Endodermal cell (in vitro differentiated cells): ENCODE data around the gene DNAAF1. TPM values are rescaled to one million over a fixed set of nuclear protein-coding genes. Genes with fewer than 3 reads are reported as not detected.

Experiments used
- DNase-seq: peaks from one replicate; pipeline ENCODE4 v3.0.0-alpha.2; 2017
- H3K27ac ChIP-seq: 2 replicates; pipeline ENCODE4 v1.5.1; 2013; ENCODE audit warnings: mild to moderate bottlenecking, low read depth, low read length, moderate library complexity
- H3K27me3 ChIP-seq: 2 replicates; pipeline ENCODE4 v1.6.1; 2013; ENCODE audit warnings: mild to moderate bottlenecking, low read length, moderate library complexity; ENCODE audit not compliant: insufficient read depth, control insufficient read depth, poor library complexity, severe bottlenecking
- H3K36me3 ChIP-seq: 2 replicates; pipeline ENCODE4 v1.7.0; 2013; ENCODE audit warnings: mild to moderate bottlenecking, low read length, moderate library complexity; ENCODE audit not compliant: control insufficient read depth, insufficient read depth
- H3K4me1 ChIP-seq: one replicate; pipeline ENCODE4 v1.7.0; 2013; ENCODE audit warnings: low read length; ENCODE audit not compliant: control insufficient read depth, insufficient read depth
- H3K4me3 ChIP-seq: 2 replicates; pipeline ENCODE4 v1.5.1; 2013; ENCODE audit warnings: mild to moderate bottlenecking, low read length, moderate library complexity
- H3K9ac ChIP-seq: 2 replicates; pipeline ENCODE4 v1.6.1; 2013; ENCODE audit warnings: mild to moderate bottlenecking, low read length, moderate library complexity; ENCODE audit not compliant: poor library complexity, severe bottlenecking; ENCODE audit errors: extremely low read depth
- H3K9me3 ChIP-seq: 2 replicates; pipeline ENCODE4 v1.6.1; 2013; ENCODE audit warnings: mild to moderate bottlenecking, low read length, moderate library complexity; ENCODE audit not compliant: control insufficient read depth
- H3K27ac Mint-ChIP-seq: 2 replicates; pipeline ENCODE4 v1.8.0; 2020; ENCODE audit warnings: mixed read lengths
- H3K27me3 Mint-ChIP-seq: 2 replicates; pipeline ENCODE4 v1.8.0; 2021; ENCODE audit warnings: mild to moderate bottlenecking, mixed read lengths; ENCODE audit not compliant: insufficient read depth
- H3K36me3 Mint-ChIP-seq: 2 replicates; pipeline ENCODE4 v1.8.0; 2020; ENCODE audit warnings: low read depth, mixed read lengths
- H3K4me1 Mint-ChIP-seq: 2 replicates; pipeline ENCODE4 v1.8.0; 2020; ENCODE audit warnings: mixed read lengths
- H3K4me3 Mint-ChIP-seq: 2 replicates; pipeline ENCODE4 v1.8.0; 2020; ENCODE audit warnings: mild to moderate bottlenecking, moderate library complexity, mixed read lengths
- H3K9me3 Mint-ChIP-seq: 2 replicates; pipeline ENCODE4 v1.8.0; 2020; ENCODE audit warnings: mild to moderate bottlenecking, mixed read lengths
- WGBS, 2 experiments: methylation state at CpG; one replicate each; pipeline versions ENCODE4 v1.1.5 to v1.1.7; 2013; ENCODE audit warnings: missing lambda C conversion rate in 2 of 2, mixed read lengths in 1 of 2; ENCODE audit not compliant: insufficient coverage in 1 of 2, insufficient read length in 1 of 2; 5-methylcytosine and 5-hydroxymethylcytosine counted together
- total RNA-seq, 2 donors: library from RNA; stranded (reverse); fragmentation: NEBNext Ultra II Directional in 1 of 2; extraction: Animal tissue kit (Norgen Biotek cat#: 25700) in 1 of 2; gene quantifications; 2 replicates in 1 of 2; 3 replicates in 1 of 2; pipeline ENCODE4 v1.2.1, GENCODE V29; 2021
- TF ChIP-seq, protein P1 (sequence below): fragments of 200-600 bp; sonication (generic); conservative IDR thresholded peaks from 2 replicates; pipeline ENCODE4 v1.5.0; 2021; ENCODE audit warnings: antibody characterized with exemption, mild to moderate bottlenecking

The DNAAF1 gene
- total RNA-seq, 2 donors from 2014 or later = 0.59 to 0.66 TPM

DNA sequence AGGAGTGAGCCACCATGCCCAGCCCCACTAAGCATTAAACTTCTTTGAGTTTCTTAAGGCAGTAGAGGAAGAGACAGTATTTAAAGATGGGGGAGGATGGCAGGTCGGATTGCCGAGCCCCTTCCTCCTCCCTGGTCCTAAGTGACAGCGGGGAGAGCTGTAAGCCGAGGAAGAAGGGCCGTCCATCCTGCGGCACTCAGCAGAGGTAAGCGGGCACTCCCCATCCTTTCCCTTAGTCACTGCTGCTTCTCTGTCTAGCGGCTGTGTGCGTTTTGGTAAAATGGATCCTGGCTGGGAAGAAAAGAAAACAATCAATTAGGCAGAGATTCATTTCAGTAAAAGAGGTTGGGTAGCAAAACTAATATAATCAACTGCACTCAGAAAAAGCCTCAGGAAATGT, 13.9 kb downstream of the DNAAF1 start:
- no peaks in the 10 kb centered on the region for H3K4me1 Mint-ChIP-seq
- Histone ChIP-seq H3K4me1 (no peaks in the 10 kb centered on the region), H3K27ac (no peak overlapping the region), H3K9ac (no peak overlapping the region), H3K36me3 (no peaks in the 10 kb centered on the region), H3K4me3 (no peak overlapping the region), H3K27me3 (peaks cover under 1% of the 10 kb centered on the region), H3K9me3 (no peaks in the 10 kb centered on the region)
- no peak overlapping the region for H3K4me3 Mint-ChIP-seq
- peaks cover 2% of the 10 kb centered on the region for H3K27me3 Mint-ChIP-seq
- 57 to 87% methylated on average over 5 to 6 of the region's 9 CpGs for WGBS, 2 experiments
- H3K27ac Mint-ChIP-seq = peak overlapping the region; percentile 28
- peak; percentile 33 for DNase-seq
- H3K36me3 Mint-ChIP-seq = no peaks in the 10 kb centered on the region
- no peaks in the 10 kb centered on the region for H3K9me3 Mint-ChIP-seq
- TF ChIP-seq, protein P1, sequence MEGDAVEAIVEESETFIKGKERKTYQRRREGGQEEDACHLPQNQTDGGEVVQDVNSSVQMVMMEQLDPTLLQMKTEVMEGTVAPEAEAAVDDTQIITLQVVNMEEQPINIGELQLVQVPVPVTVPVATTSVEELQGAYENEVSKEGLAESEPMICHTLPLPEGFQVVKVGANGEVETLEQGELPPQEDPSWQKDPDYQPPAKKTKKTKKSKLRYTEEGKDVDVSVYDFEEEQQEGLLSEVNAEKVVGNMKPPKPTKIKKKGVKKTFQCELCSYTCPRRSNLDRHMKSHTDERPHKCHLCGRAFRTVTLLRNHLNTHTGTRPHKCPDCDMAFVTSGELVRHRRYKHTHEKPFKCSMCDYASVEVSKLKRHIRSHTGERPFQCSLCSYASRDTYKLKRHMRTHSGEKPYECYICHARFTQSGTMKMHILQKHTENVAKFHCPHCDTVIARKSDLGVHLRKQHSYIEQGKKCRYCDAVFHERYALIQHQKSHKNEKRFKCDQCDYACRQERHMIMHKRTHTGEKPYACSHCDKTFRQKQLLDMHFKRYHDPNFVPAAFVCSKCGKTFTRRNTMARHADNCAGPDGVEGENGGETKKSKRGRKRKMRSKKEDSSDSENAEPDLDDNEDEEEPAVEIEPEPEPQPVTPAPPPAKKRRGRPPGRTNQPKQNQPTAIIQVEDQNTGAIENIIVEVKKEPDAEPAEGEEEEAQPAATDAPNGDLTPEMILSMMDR = no peak

DNA sequence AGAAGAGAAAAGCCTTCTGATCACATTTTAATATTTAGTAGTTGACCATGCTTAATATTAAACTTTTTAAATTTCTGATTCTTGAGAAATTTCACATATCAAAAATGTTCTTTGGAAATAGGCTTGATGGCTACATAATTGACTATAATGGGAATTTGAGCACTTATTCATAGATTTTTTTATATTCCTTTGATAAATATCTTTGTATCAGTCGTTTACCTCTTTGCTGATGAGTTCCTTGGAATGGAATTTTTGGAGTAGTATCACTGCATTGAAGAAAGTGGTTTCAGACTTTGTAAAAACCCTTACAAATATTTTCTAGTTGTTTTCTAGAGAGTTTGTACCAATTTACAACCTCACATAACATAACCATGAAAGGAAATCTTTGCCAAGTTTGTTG, 14.7 kb downstream of the DNAAF1 start:
- no peak for DNase-seq
- Histone ChIP-seq H3K27ac (no peak overlapping the region), H3K4me3 (no peak overlapping the region), H3K9ac (no peak overlapping the region), H3K36me3 (no peaks in the 10 kb centered on the region), H3K9me3 (no peaks in the 10 kb centered on the region), H3K4me1 (no peaks in the 10 kb centered on the region), H3K27me3 (peaks cover 8% of the 10 kb centered on the region)
- H3K27ac Mint-ChIP-seq = no peak overlapping the region
- TF ChIP-seq, protein P1 = no peak
- H3K4me3 Mint-ChIP-seq = no peak overlapping the region
- peaks cover 5% of the 10 kb centered on the region for H3K27me3 Mint-ChIP-seq
- H3K4me1 Mint-ChIP-seq = no peaks in the 10 kb centered on the region
- H3K9me3 Mint-ChIP-seq = no peaks in the 10 kb centered on the region
- WGBS, 2 experiments = no CpG with 5 or more reads among the region's 1 CpG
- H3K36me3 Mint-ChIP-seq = no peaks in the 10 kb centered on the region

DNA sequence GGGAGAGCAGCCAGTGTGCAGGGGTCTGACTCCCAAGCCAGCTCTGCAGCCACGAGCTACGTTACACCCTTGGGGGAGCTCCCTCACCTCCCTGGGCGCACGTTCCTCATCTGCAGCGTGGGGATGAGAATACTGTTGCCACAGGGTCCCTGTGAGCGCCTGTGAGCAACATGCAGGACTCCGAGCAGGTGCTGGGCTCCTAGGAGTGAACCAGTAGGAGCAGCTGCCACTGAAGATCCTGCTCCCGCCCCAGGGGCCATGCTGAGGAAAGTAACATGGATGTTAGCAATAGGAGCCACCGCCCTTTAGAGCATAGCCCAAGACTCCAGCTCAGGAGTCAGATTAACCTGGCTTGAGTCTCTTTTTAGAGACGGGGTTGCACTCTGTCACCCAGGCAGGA, 15.9 kb downstream of the DNAAF1 start:
- Mint-ChIP-seq H3K4me1 (no peaks in the 10 kb centered on the region), H3K4me3 (no peak overlapping the region), H3K27me3 (peaks cover 8% of the 10 kb centered on the region), H3K27ac (no peak overlapping the region), H3K36me3 (no peaks in the 10 kb centered on the region), H3K9me3 (no peaks in the 10 kb centered on the region)
- no peaks in the 10 kb centered on the region for H3K9me3 ChIP-seq
- no peak overlapping the region for H3K9ac ChIP-seq
- 90 to 98% methylated on average over 5 to 10 of the region's 10 CpGs for WGBS, 2 experiments
- H3K27ac ChIP-seq = no peak overlapping the region
- H3K27me3 ChIP-seq = peaks cover 10% of the 10 kb centered on the region
- no peak overlapping the region for H3K4me3 ChIP-seq
- peak; percentile 34 for DNase-seq
- H3K36me3 ChIP-seq = no peaks in the 10 kb centered on the region
- H3K4me1 ChIP-seq = no peaks in the 10 kb centered on the region
- TF ChIP-seq, protein P1 = no peak
